PC-3 (cell line): ENCODE results near the gene PRPH2.

Experiments
- EZH2 ChIP-seq: fragments of 300-600 bp; sonication (generic); IDR thresholded peaks from one replicate; pipeline ENCODE4 v1.6.1; 2017; ENCODE audit warnings: antibody characterized with exemption, mild to moderate bottlenecking, low read length; ENCODE audit not compliant: unreplicated experiment
- EZH2phosphoT487 ChIP-seq: fragments of 300-600 bp; sonication (generic); IDR thresholded peaks from 2 replicates; pipeline ENCODE4 v1.6.1; 2018; ENCODE audit warnings: mild to moderate bottlenecking, antibody characterized with exemption, low read length, borderline replicate concordance
- TF ChIP-seq, protein P1 (sequence below): fragments of 300-600 bp; sonication (generic); conservative IDR thresholded peaks from 2 replicates; pipeline ENCODE4 v1.5.1; 2017; ENCODE audit warnings: antibody characterized with exemption, low read depth, mild to moderate bottlenecking, low read length

DNA sequence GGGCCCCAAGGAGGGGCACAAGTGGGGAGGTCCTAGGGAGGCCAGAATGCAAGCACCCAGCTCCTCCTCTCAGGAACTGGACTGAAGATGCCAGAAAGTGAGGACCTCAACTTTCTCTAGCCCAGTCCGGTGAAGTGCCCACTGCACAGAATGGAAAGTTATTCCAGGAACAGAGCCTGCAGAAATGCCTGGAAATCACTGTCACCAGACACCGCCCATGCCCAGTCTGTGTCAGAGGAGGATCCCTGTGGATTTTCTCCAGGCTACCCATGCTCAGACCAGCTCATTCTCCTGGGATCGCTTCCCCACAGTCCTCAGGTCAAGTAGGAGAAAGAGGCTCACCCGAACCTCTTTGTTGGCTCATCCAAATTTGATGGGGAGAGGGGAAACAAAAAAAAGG is 6.5 kb downstream of the PRPH2 start:
- TF ChIP-seq EZH2 (no peak), EZH2phosphoT487 (no peak)
- TF ChIP-seq, protein P1, sequence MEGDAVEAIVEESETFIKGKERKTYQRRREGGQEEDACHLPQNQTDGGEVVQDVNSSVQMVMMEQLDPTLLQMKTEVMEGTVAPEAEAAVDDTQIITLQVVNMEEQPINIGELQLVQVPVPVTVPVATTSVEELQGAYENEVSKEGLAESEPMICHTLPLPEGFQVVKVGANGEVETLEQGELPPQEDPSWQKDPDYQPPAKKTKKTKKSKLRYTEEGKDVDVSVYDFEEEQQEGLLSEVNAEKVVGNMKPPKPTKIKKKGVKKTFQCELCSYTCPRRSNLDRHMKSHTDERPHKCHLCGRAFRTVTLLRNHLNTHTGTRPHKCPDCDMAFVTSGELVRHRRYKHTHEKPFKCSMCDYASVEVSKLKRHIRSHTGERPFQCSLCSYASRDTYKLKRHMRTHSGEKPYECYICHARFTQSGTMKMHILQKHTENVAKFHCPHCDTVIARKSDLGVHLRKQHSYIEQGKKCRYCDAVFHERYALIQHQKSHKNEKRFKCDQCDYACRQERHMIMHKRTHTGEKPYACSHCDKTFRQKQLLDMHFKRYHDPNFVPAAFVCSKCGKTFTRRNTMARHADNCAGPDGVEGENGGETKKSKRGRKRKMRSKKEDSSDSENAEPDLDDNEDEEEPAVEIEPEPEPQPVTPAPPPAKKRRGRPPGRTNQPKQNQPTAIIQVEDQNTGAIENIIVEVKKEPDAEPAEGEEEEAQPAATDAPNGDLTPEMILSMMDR, result no peak
